T-helper 2 cell (primary cell): Measurements from ENCODE around the gene EPS8L2.
A peak's percentile ranks its signal among the peaks of the same experiment; 100 is the strongest.

Experiments
- DNase-seq, 5 experiments: peaks; one replicate each; pipeline versions ENCODE4 v3.0.0 to v3.0.0-alpha.2; 2012 to 2022

EPS8L2 gene

GRCh38 chr11:704781-705645 lies 1.0 kb upstream of the EPS8L2 start:
- DNase-seq = no peak

GRCh38 chr11:706439-706956 lies 467 bp downstream of the EPS8L2 start:
- DNase-seq = no peak

GRCh38 chr11:706957-707816 lies 1.2 kb downstream of the EPS8L2 start:
- DNase-seq = no peak

GRCh38 chr11:707817-708420 lies 1.9 kb downstream of the EPS8L2 start:
- no peak for DNase-seq

- DNase-seq = no peak
Measured at GRCh38 chr11:708511-708910, 2.5 kb downstream of the EPS8L2 start.

- DNase-seq = no peak
Measured at GRCh38 chr11:709109-709997, 3.3 kb downstream of the EPS8L2 start.

- no peak for DNase-seq
Measured at GRCh38 chr11:714436-714835, 8.4 kb downstream of the EPS8L2 start.

GRCh38 chr11:719214-720016 lies 13.4 kb downstream of the EPS8L2 start:
- no peak for DNase-seq

GRCh38 chr11:720017-720641 lies 14.1 kb downstream of the EPS8L2 start:
- no peak for DNase-seq

- peak in 2 of 5 experiments; percentile 32 to 59 for DNase-seq
Measured at GRCh38 chr11:720642-721246, 14.7 kb downstream of the EPS8L2 start.

- DNase-seq = no peak
Measured at GRCh38 chr11:721247-721740, 15.3 kb downstream of the EPS8L2 start.

- peak in 3 of 5 experiments; percentile 39 to 75 (median 46) for DNase-seq
Measured at GRCh38 chr11:721741-722345, 15.8 kb downstream of the EPS8L2 start.

GRCh38 chr11:722346-722811 lies 16.3 kb downstream of the EPS8L2 start:
- no peak for DNase-seq

- DNase-seq = peak in 2 of 5 experiments; percentile 43 to 78
Measured at GRCh38 chr11:723120-723883, 17.3 kb downstream of the EPS8L2 start.

GRCh38 chr11:724049-724777 lies 18.2 kb downstream of the EPS8L2 start:
- DNase-seq = no peak

GRCh38 chr11:724778-725386 lies 18.9 kb downstream of the EPS8L2 start:
- no peak for DNase-seq

GRCh38 chr11:725624-726202 lies 19.7 kb downstream of the EPS8L2 start:
- DNase-seq = no peak
